MM.1S (cell line): Measurements from ENCODE around the gene LEF1.

ENCODE experiments used
- CTCF ChIP-seq: fragments of 300-600 bp; sonication (generic); IDR thresholded peaks from 2 replicates; pipeline ENCODE4 v1.5.1; 2016; ENCODE audit warnings: antibody characterized with exemption, low read length, mixed read lengths
- EZH2 ChIP-seq: fragments of 300-600 bp; sonication (generic); optimal IDR thresholded peaks from 2 replicates; pipeline ENCODE3; 2017; ENCODE audit warnings: low read depth, mild to moderate bottlenecking, antibody characterized with exemption, low read length, mixed read lengths

DNA sequence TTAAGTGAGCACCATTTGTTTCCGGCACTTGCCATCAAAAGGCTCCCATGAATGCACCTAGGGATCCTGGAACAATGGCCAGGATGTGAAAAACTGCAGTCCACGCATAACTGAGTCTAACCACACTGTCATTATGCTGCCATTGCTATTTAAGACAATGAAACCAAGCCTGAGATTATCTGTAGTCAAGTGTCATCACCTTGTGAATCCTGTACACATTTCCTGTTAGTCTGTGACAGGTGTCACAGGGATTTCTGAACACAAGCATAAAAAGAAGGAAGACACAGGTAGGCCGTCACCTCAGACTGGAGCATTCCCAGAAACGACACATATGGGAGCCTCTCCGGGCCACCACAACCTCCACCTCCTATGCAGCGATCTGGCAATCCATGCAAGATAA, 112.3 kb downstream of the LEF1 start:
- no peak for TF ChIP-seq CTCF
- no peak for TF ChIP-seq EZH2
